ENCODE measurements around the gene KBTBD2. TPM values are rescaled to one million over a fixed set of nuclear protein-coding genes. Genes with fewer than 3 reads are reported as not detected.

KBTBD2 gene
- total and polyA plus RNA-seq, 2 experiments from 2014 or later: 11.6 to 34.9 TPM

- Histone ChIP-seq H3K9me2 (ENCODE audit: insufficient read depth) (no peaks in the 10 kb centered on the region), H3K4me1 (ENCODE audit: insufficient read depth) (no peaks in the 10 kb centered on the region; the same call in 1 of the 2 replicates), H3K4me2 (no peak overlapping the region), H3K79me2 (replicated peaks; ENCODE audit: insufficient read depth) (peaks cover 4% of the 10 kb centered on the region; the same call in 1 of the 2 replicates), H4K20me1 (replicated peaks; ENCODE audit: insufficient read depth) (peaks cover 6% of the 10 kb centered on the region; the same call in 1 of the 2 replicates), H3K27ac (ENCODE audit: low read depth) (no peak overlapping the region), H3K36me3 (ENCODE audit: insufficient read depth) (peaks cover 25% of the 10 kb centered on the region), H3K27me3 (ENCODE audit: insufficient read depth) (no peaks in the 10 kb centered on the region), H3F3A (replicated peaks; ENCODE audit: low read depth) (no peaks in the 10 kb centered on the region), H3K4me3 (no peak overlapping the region), H2AFZ (no peak overlapping the region)
- H3K4me1 Mint-ChIP-seq: peaks cover 3% of the 10 kb centered on the region
- no peak for TF ChIP-seq EZH2 (IDR thresholded peaks at IDR 0.05; ENCODE audit: low read depth, unreplicated experiment)
- no peak for TF ChIP-seq JUNB (IDR thresholded peaks at IDR 0.05; ENCODE audit: unreplicated experiment)
- TF ChIP-seq EZH2phosphoT487 (IDR thresholded peaks at IDR 0.05; ENCODE audit: unreplicated experiment): no peak
- no peak for TF ChIP-seq ZNF331 (CRISPR knock-in tag; IDR thresholded peaks at IDR 0.05; ENCODE audit: low read depth)
- no peak for TF ChIP-seq STAT1 (IDR thresholded peaks at IDR 0.05; ENCODE audit: unreplicated experiment)
- no peak for TF ChIP-seq ETS1 (IDR thresholded peaks at IDR 0.05)
- no peak for TF ChIP-seq ZNF462 (CRISPR knock-in tag; IDR thresholded peaks at IDR 0.05)
- no peak for TF ChIP-seq NANOG (IDR thresholded peaks at IDR 0.05; ENCODE audit: borderline replicate concordance)
- no peak for TF ChIP-seq ZNF114 (CRISPR knock-in tag; IDR thresholded peaks at IDR 0.05)
- TF ChIP-seq CTCF (conservative IDR thresholded peaks at IDR 0.05; ENCODE audit: low read depth in 2 of 2): no peak
- TF ChIP-seq CREB1 (CRISPR knock-in tag; IDR thresholded peaks at IDR 0.05; ENCODE audit: low read depth): no peak
- TF ChIP-seq REST (IDR thresholded peaks at IDR 0.05; ENCODE audit: unreplicated experiment): no peak
- TF ChIP-seq POLR2AphosphoS5 (IDR thresholded peaks at IDR 0.05; ENCODE audit: low read depth): no peak
- no peak for DNase-seq (ENCODE audit: low spot score)
- no peaks in the 10 kb centered on the region for H3K27me3 Mint-ChIP-seq (ENCODE audit: insufficient read depth, low read depth, poor library complexity)
- peaks cover 85% of the 10 kb centered on the region for H3K36me3 Mint-ChIP-seq (ENCODE audit: low read depth)
- H3K9me3 Mint-ChIP-seq: peaks cover 24% of the 10 kb centered on the region
- H3K27ac Mint-ChIP-seq: no peak overlapping the region
- no peak overlapping the region for H3K4me3 Mint-ChIP-seq
- ATAC-seq: no peak
These were observed 21.8 kb downstream of the KBTBD2 start for GRCh38 chr7:32869716-32870115.
